WTC11 (cell line): ENCODE data around the gene GAA. TPM values are rescaled to one million over a fixed set of nuclear protein-coding genes. Genes with fewer than 3 reads are reported as not detected.

ENCODE experiments used
- ATAC-seq: fragments of 200-7000 bp; cut with Tn5 transposase; 2 replicates; pipeline ENCODE4 v1.10.0; 2021; ENCODE audit warnings: mild to moderate bottlenecking, moderate library complexity
- CTCF ChIA-PET: fragments of 300-600 bp; sonication (Branson Sonifier 250); formaldehyde crosslinking; loops from one replicate; lab custom pipeline; 2021; ENCODE audit warnings: antibody characterized with exemption; lab: Charles Lee
- POLR2A ChIA-PET: fragments of 350-600 bp; sonication (Branson Sonifier 250); formaldehyde crosslinking; loops from one replicate; lab custom pipeline; 2021; ENCODE audit warnings: antibody characterized with exemption; lab: Charles Lee
- DNase-seq: peaks from one replicate; pipeline ENCODE4 v3.0.0; 2021; ENCODE audit warnings: low spot score
- H3K27ac Mint-ChIP-seq: 2 replicates; pipeline ENCODE4 v1.8.0; 2021; ENCODE audit warnings: mixed read lengths
- H3K27me3 Mint-ChIP-seq: 2 replicates; pipeline ENCODE4 v1.8.0; 2021; ENCODE audit warnings: low read depth, mild to moderate bottlenecking, moderate library complexity, mixed read lengths
- H3K36me3 Mint-ChIP-seq: 2 replicates; pipeline ENCODE4 v1.8.0; 2021; ENCODE audit warnings: mixed read lengths
- H3K4me1 Mint-ChIP-seq: 2 replicates; pipeline ENCODE4 v1.8.0; 2022; ENCODE audit warnings: mixed read lengths
- H3K4me3 Mint-ChIP-seq: 2 replicates; pipeline ENCODE4 v1.8.0; 2021; ENCODE audit warnings: mild to moderate bottlenecking, moderate library complexity, mixed read lengths
- H3K9me3 Mint-ChIP-seq: 2 replicates; pipeline ENCODE4 v1.8.0; 2021; ENCODE audit warnings: mixed read lengths
- ELF4 ChIP-seq: sonication (generic); formaldehyde crosslinking; IDR thresholded peaks from 2 replicates; pipeline ENCODE4 v1.8.1; 2022; ENCODE audit warnings: low read depth, mild to moderate bottlenecking, moderate library complexity, missing genetic modification reagents
- EMX1 ChIP-seq: fragments of 250-450 bp; sonication (Bioruptor Pico); IDR thresholded peaks from 2 replicates; pipeline ENCODE4 v1.8.0; 2021; ENCODE audit warnings: mild to moderate bottlenecking
- FOXP1 ChIP-seq: sonication (generic); formaldehyde crosslinking; IDR thresholded peaks from 2 replicates; pipeline ENCODE4 v1.8.0; 2022; ENCODE audit warnings: missing genetic modification reagents, mild to moderate bottlenecking, moderate library complexity, borderline replicate concordance
- HMGA2 ChIP-seq: fragments of 250-450 bp; sonication (Bioruptor Pico); IDR thresholded peaks from 2 replicates; pipeline ENCODE4 v1.4.0; 2021; ENCODE audit warnings: mild to moderate bottlenecking, moderate library complexity
- JUN ChIP-seq: sonication (generic); formaldehyde crosslinking; IDR thresholded peaks from 2 replicates; pipeline ENCODE4 v1.8.0; 2023; ENCODE audit warnings: mild to moderate bottlenecking, missing genetic modification reagents
- KAT7 ChIP-seq: sonication (generic); formaldehyde crosslinking; IDR thresholded peaks from 2 replicates; pipeline ENCODE4 v1.8.1; 2023; ENCODE audit warnings: missing genetic modification reagents, mild to moderate bottlenecking, borderline replicate concordance
- NFATC4 ChIP-seq: fragments of 250-450 bp; sonication (Bioruptor Pico); IDR thresholded peaks from 2 replicates; pipeline ENCODE4 v1.9.0; 2021; ENCODE audit warnings: mild to moderate bottlenecking
- NR2C2 ChIP-seq: sonication (generic); formaldehyde crosslinking; IDR thresholded peaks from 2 replicates; pipeline ENCODE4 v1.8.0; 2022; ENCODE audit warnings: mild to moderate bottlenecking, missing genetic modification reagents
- SOX15 ChIP-seq: fragments of 250-450 bp; sonication (Bioruptor Pico); IDR thresholded peaks from 2 replicates; pipeline ENCODE4 v1.9.0; 2021; ENCODE audit warnings: mild to moderate bottlenecking
- TEAD4 ChIP-seq: sonication (generic); formaldehyde crosslinking; IDR thresholded peaks from 2 replicates; pipeline ENCODE4 v1.8.0; 2022; ENCODE audit warnings: mild to moderate bottlenecking, missing genetic modification reagents
- ZNF232 ChIP-seq: sonication (generic); formaldehyde crosslinking; IDR thresholded peaks from 2 replicates; pipeline ENCODE4 v1.8.0; 2022; ENCODE audit warnings: mild to moderate bottlenecking, missing genetic modification reagents
- ZNF317 ChIP-seq: sonication (generic); formaldehyde crosslinking; IDR thresholded peaks from 2 replicates; pipeline ENCODE4 v1.8.1; 2023; ENCODE audit warnings: low read depth, mild to moderate bottlenecking, moderate library complexity, missing genetic modification reagents, borderline replicate concordance
- ZNF416 ChIP-seq: fragments of 250-450 bp; sonication (Bioruptor Pico); IDR thresholded peaks from 2 replicates; pipeline ENCODE4 v1.9.0; 2021; ENCODE audit warnings: mild to moderate bottlenecking, inconsistent platforms
- total RNA-seq: library from RNA; stranded (reverse); gene quantifications from 3 replicates; pipeline ENCODE4 v1.2.3, GENCODE V29; 2021
- TF ChIP-seq, protein P1 (sequence below): sonication (generic); formaldehyde crosslinking; conservative IDR thresholded peaks from 2 replicates; pipeline ENCODE4 v1.8.1; 2022; ENCODE audit warnings: mild to moderate bottlenecking, missing genetic modification reagents
- TF ChIP-seq, protein P2 (sequence below): sonication (generic); formaldehyde crosslinking; IDR thresholded peaks from 2 replicates; pipeline ENCODE4 v1.8.0; 2023; ENCODE audit warnings: missing genetic modification reagents
- TF ChIP-seq, protein P3 (sequence below): fragments of 250-450 bp; sonication (Bioruptor Pico); conservative IDR thresholded peaks from 2 replicates; pipeline ENCODE4 v1.9.0; 2021; ENCODE audit warnings: mild to moderate bottlenecking
- TF ChIP-seq, protein P4 (sequence below): sonication (generic); formaldehyde crosslinking; IDR thresholded peaks from 2 replicates; pipeline ENCODE4 v1.8.1; 2023; ENCODE audit warnings: mild to moderate bottlenecking, missing genetic modification reagents
- TF ChIP-seq, protein P5 (sequence below): sonication (generic); formaldehyde crosslinking; IDR thresholded peaks from 2 replicates; pipeline ENCODE4 v1.8.0; 2022; ENCODE audit warnings: mild to moderate bottlenecking, missing genetic modification reagents
- TF ChIP-seq, protein P6 (sequence below): fragments of 250-450 bp; sonication (Bioruptor Pico); IDR thresholded peaks from 2 replicates; pipeline ENCODE4 v1.9.0; 2021; ENCODE audit warnings: mild to moderate bottlenecking
- TF ChIP-seq, protein P7 (sequence below): fragments of 250-450 bp; sonication (Bioruptor Pico); IDR thresholded peaks from 2 replicates; pipeline ENCODE4 v1.9.0; 2021; ENCODE audit warnings: mild to moderate bottlenecking, borderline replicate concordance
- TF ChIP-seq, protein P8 (sequence below): sonication (generic); formaldehyde crosslinking; IDR thresholded peaks from 2 replicates; pipeline ENCODE4 v1.8.1; 2022; ENCODE audit warnings: low read depth, mild to moderate bottlenecking, moderate library complexity, missing genetic modification reagents, borderline replicate concordance

GAA gene
- total RNA-seq, 1 experiment from 2014 or later: 91.6 TPM

DNA sequence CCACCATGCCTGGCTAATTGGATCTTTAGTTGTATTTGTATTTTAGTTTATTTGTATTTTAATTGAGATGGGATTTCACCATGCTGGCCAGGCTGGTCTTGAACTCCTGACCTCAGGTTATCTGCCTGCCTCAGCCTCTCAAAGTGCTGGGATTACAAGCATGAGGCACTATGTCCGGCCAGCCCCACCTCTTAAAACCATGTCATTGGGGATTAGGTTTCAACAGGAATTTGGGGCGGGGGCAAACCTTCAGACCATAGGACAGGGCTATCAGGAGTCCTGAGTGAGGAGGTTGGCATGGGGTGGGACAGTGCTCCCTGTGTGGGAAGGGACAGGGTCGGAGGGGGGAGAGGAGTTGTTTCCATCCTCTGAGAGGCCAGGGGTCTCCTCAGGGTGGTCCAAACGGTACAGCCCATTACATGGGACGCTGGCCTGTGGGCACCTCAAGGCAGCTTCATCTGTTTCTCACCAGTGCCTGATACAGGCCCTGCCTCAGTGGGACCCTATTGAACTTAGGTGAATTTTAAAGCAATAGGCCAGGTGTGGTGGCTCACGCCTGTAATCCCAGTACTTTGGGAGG, 21.6 kb downstream of the GAA start:
- Mint-ChIP-seq H3K36me3 (no peaks in the 10 kb centered on the region), H3K4me1 (peaks cover 14% of the 10 kb centered on the region), H3K27ac (no peak overlapping the region), H3K27me3 (no peaks in the 10 kb centered on the region), H3K4me3 (no peak overlapping the region), H3K9me3 (no peaks in the 10 kb centered on the region)
- DNase-seq: no peak
- POLR2A ChIA-PET: interaction anchor here (0.7 to 1.2 kb wide), 2 partner anchors 66 to 926 kb away, joined by 5 read pairs; no protein-coding TSS in a partner anchor
- ATAC-seq: no peak
- CTCF ChIA-PET: interaction anchor here (1.6 to 5.4 kb wide), 7 partner anchors 11 to 116 kb away, joined by 8 to 107 read pairs (median 11); partner anchors contain the start of gene GAA
- TF ChIP-seq FOXP1 (CRISPR knock-in tag) (no peak), HMGA2 (CRISPR knock-in tag) (no peak), NFATC4 (no peak)
- TF ChIP-seq, protein P1, sequence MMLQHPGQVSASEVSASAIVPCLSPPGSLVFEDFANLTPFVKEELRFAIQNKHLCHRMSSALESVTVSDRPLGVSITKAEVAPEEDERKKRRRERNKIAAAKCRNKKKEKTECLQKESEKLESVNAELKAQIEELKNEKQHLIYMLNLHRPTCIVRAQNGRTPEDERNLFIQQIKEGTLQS: no peak
- TF ChIP-seq, protein P2, sequence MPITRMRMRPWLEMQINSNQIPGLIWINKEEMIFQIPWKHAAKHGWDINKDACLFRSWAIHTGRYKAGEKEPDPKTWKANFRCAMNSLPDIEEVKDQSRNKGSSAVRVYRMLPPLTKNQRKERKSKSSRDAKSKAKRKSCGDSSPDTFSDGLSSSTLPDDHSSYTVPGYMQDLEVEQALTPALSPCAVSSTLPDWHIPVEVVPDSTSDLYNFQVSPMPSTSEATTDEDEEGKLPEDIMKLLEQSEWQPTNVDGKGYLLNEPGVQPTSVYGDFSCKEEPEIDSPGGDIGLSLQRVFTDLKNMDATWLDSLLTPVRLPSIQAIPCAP (CRISPR knock-in tag): no peak

DNA sequence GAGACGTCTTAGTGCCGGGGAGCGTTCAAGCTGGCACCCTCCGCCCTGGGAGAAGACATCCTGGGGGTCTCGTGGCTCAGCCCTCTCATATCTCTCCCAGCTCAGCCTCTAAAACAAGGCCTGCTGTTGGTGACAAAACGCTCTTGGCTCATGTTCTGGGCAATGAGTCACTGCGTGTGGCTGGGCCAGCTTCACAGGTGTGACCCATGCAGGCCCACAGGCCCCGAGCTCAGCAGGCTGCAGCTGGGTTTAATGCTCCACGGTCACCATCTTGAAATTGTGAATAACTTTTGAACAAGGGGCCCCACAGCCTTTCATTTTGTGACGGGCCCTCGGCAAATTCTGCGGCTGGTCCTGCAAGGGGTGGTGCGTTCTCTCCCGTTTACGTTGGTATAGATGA, 22.4 kb downstream of the GAA start:
- Mint-ChIP-seq H3K4me1 (peaks cover 16% of the 10 kb centered on the region), H3K4me3 (no peak overlapping the region), H3K9me3 (no peaks in the 10 kb centered on the region), H3K27ac (peak overlapping the region; percentile 67), H3K36me3 (no peaks in the 10 kb centered on the region), H3K27me3 (no peaks in the 10 kb centered on the region)
- POLR2A ChIA-PET: interaction anchor here (0.8 to 1.7 kb wide), 4 partner anchors 9 to 41 kb away, joined by 3 to 16 read pairs (median 4); partner anchors contain the start of gene GAA
- TF ChIP-seq, protein P3, sequence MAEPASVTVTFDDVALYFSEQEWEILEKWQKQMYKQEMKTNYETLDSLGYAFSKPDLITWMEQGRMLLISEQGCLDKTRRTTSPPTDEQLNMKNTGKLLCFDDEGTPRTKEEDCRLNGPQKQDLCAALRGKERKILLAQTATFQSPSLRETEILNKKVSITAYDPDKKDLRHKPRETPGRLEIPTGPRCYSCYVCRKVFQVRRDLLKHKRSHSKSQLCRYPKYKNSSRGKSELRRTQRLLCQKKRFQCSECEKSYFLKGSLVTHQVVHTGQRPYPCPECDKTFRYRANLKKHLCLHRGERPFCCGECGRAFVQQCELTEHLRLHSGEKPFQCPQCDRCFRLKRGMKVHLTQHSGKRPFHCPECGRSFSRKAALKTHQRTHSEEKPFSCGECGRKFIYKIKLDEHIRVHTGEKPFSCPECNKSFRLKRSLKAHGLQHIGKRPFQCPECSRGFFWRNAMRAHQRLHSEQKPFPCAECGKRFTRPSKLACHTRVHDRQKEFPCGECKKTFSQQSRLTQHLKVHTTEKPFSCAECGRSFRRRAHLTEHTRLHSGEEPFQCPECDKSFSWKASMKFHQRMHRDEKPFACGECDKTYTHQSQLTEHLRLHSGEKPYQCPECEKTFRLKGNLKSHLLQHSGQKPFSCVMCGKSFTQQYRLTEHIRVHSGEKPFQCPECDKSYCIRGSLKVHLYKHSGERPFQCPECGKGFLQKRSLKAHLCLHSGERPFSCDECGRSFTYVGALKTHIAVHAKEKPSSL (CRISPR knock-in tag): no peak
- TF ChIP-seq NR2C2 (CRISPR knock-in tag) (no peak), TEAD4 (CRISPR knock-in tag) (no peak), ELF4 (CRISPR knock-in tag) (no peak), EMX1 (CRISPR knock-in tag) (no peak), SOX15 (no peak), JUN (CRISPR knock-in tag) (no peak), HMGA2 (CRISPR knock-in tag) (no peak), ZNF317 (CRISPR knock-in tag) (no peak), KAT7 (CRISPR knock-in tag) (no peak), ZNF416 (no peak), ZNF232 (CRISPR knock-in tag) (no peak)
- TF ChIP-seq, protein P4, sequence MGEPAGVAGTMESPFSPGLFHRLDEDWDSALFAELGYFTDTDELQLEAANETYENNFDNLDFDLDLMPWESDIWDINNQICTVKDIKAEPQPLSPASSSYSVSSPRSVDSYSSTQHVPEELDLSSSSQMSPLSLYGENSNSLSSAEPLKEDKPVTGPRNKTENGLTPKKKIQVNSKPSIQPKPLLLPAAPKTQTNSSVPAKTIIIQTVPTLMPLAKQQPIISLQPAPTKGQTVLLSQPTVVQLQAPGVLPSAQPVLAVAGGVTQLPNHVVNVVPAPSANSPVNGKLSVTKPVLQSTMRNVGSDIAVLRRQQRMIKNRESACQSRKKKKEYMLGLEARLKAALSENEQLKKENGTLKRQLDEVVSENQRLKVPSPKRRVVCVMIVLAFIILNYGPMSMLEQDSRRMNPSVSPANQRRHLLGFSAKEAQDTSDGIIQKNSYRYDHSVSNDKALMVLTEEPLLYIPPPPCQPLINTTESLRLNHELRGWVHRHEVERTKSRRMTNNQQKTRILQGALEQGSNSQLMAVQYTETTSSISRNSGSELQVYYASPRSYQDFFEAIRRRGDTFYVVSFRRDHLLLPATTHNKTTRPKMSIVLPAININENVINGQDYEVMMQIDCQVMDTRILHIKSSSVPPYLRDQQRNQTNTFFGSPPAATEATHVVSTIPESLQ: no peak
- TF ChIP-seq, protein P5, sequence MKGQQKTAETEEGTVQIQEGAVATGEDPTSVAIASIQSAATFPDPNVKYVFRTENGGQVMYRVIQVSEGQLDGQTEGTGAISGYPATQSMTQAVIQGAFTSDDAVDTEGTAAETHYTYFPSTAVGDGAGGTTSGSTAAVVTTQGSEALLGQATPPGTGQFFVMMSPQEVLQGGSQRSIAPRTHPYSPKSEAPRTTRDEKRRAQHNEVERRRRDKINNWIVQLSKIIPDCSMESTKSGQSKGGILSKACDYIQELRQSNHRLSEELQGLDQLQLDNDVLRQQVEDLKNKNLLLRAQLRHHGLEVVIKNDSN (CRISPR knock-in tag): no peak
- TF ChIP-seq, protein P6, sequence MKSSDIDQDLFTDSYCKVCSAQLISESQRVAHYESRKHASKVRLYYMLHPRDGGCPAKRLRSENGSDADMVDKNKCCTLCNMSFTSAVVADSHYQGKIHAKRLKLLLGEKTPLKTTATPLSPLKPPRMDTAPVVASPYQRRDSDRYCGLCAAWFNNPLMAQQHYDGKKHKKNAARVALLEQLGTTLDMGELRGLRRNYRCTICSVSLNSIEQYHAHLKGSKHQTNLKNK: no peak
- TF ChIP-seq, protein P7, sequence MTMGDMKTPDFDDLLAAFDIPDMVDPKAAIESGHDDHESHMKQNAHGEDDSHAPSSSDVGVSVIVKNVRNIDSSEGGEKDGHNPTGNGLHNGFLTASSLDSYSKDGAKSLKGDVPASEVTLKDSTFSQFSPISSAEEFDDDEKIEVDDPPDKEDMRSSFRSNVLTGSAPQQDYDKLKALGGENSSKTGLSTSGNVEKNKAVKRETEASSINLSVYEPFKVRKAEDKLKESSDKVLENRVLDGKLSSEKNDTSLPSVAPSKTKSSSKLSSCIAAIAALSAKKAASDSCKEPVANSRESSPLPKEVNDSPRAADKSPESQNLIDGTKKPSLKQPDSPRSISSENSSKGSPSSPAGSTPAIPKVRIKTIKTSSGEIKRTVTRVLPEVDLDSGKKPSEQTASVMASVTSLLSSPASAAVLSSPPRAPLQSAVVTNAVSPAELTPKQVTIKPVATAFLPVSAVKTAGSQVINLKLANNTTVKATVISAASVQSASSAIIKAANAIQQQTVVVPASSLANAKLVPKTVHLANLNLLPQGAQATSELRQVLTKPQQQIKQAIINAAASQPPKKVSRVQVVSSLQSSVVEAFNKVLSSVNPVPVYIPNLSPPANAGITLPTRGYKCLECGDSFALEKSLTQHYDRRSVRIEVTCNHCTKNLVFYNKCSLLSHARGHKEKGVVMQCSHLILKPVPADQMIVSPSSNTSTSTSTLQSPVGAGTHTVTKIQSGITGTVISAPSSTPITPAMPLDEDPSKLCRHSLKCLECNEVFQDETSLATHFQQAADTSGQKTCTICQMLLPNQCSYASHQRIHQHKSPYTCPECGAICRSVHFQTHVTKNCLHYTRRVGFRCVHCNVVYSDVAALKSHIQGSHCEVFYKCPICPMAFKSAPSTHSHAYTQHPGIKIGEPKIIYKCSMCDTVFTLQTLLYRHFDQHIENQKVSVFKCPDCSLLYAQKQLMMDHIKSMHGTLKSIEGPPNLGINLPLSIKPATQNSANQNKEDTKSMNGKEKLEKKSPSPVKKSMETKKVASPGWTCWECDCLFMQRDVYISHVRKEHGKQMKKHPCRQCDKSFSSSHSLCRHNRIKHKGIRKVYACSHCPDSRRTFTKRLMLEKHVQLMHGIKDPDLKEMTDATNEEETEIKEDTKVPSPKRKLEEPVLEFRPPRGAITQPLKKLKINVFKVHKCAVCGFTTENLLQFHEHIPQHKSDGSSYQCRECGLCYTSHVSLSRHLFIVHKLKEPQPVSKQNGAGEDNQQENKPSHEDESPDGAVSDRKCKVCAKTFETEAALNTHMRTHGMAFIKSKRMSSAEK (CRISPR knock-in tag): no peak
- TF ChIP-seq, protein P8, sequence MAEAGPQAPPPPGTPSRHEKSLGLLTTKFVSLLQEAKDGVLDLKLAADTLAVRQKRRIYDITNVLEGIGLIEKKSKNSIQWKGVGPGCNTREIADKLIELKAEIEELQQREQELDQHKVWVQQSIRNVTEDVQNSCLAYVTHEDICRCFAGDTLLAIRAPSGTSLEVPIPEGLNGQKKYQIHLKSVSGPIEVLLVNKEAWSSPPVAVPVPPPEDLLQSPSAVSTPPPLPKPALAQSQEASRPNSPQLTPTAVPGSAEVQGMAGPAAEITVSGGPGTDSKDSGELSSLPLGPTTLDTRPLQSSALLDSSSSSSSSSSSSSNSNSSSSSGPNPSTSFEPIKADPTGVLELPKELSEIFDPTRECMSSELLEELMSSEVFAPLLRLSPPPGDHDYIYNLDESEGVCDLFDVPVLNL (CRISPR knock-in tag): no peak
- DNase-seq (no peak), ATAC-seq (no peak)
- CTCF ChIA-PET: interaction anchor here (0.6 to 5.4 kb wide), 45 partner anchors 8 to 1026 kb away, joined by 3 to 107 read pairs (median 6); partner anchors contain the start of genes GAA, SGSH and SLC26A11
